HepG2 (cell line): ENCODE data around the gene KLHDC7A. TPM values are rescaled to one million over a fixed set of nuclear protein-coding genes. Genes with fewer than 3 reads are reported as not detected.

Source experiments
- ATAC-seq: fragments of 200-7000 bp; cut with Tn5 transposase; 3 replicates; pipeline ENCODE4 v1.9.1; 2020; ENCODE audit warnings: mild to moderate bottlenecking, moderate library complexity
- BruUV-seq: library from RNA; stranded (reverse); fragments of 400-500 nt; replicated peaks from 2 replicates; lab custom pipeline; 2021; lab: Mats Ljungman, UMichigan
- CTCF ChIA-PET: fragments of 300-600 bp; formaldehyde crosslinking; extraction: SDS; loops from one replicate; lab custom pipeline; 2021; ENCODE audit warnings: low total read pairs, inconsistent platforms, low intra/inter-chr PET ratio; lab: Yijun Ruan, JAX
- POLR2A ChIA-PET: fragments of 350-600 bp; sonication (Branson Sonifier 250); formaldehyde crosslinking; loops from one replicate; lab custom pipeline; 2020; ENCODE audit warnings: antibody characterized with exemption, inconsistent platforms; lab: Yijun Ruan, JAX
- DNase-seq: peaks from one replicate; pipeline ENCODE4 v3.0.0-alpha.2; 2015; ENCODE audit warnings: low spot score
- FAIRE-seq: peaks from 3 replicates; lab custom pipeline; 2011; peaks lifted over from hg19 to GRCh38; lab: Jason Lieb, UNC
- H2AFZ ChIP-seq: one replicate; pipeline ENCODE4 v1.6.1; 2011; ENCODE audit warnings: low read length, inconsistent platforms
- H3K27ac ChIP-seq: fragments of 300-600 bp; 3 replicates; pipeline ENCODE4 v1.8.0; 2011; ENCODE audit warnings: mixed run types, mild to moderate bottlenecking, mixed read lengths, low read length, inconsistent platforms; ENCODE audit not compliant: insufficient read depth; ENCODE audit errors: extremely low read length
- H3K27me3 ChIP-seq, 2 experiments: fragments of 200-600 bp in 1 of 2; 2 replicates in 1 of 2; 3 replicates in 1 of 2; pipeline versions ENCODE4 v1.6.0 to v1.8.0; 2011; ENCODE audit warnings: low read length in 2 of 2, mild to moderate bottlenecking in 2 of 2, moderate library complexity in 2 of 2, inconsistent platforms in 1 of 2; ENCODE audit not compliant: insufficient read depth in 2 of 2, control insufficient read depth in 1 of 2
- H3K36me3 ChIP-seq, 2 experiments: fragments of 200-600 bp in 1 of 2; replicated peaks in 1 of 2; 2 replicates in 1 of 2; 3 replicates in 1 of 2; pipeline versions ENCODE4 v1.5.1 to v1.8.0; 2011; ENCODE audit warnings: low read length in 2 of 2, inconsistent platforms in 1 of 2; ENCODE audit not compliant: insufficient read depth in 2 of 2, control insufficient read depth in 1 of 2
- H3K4me1 ChIP-seq: 2 replicates; pipeline ENCODE4 v1.5.1; 2012; ENCODE audit warnings: low read length, inconsistent platforms; ENCODE audit not compliant: insufficient read depth
- H3K4me2 ChIP-seq: 2 replicates; pipeline ENCODE4 v1.6.0; 2011; ENCODE audit warnings: low read depth, low read length, inconsistent platforms
- H3K4me3 ChIP-seq, 3 experiments: fragments of 200-600 bp in 1 of 3; sonication (generic), shearing (Covaris generic) in 1 of 3; replicated peaks in 1 of 3; 2 replicates each; pipeline ENCODE4 v1.5.1; 2011 to 2016; ENCODE audit warnings: low read length in 3 of 3, inconsistent platforms in 2 of 3, low read depth in 2 of 3, mild to moderate bottlenecking in 2 of 3, control low read depth in 1 of 3, mixed read lengths in 1 of 3; ENCODE audit not compliant: insufficient read depth in 1 of 3
- H3K79me2 ChIP-seq: one replicate; pipeline ENCODE4 v1.6.1; 2011; ENCODE audit warnings: low read length, inconsistent platforms; ENCODE audit not compliant: insufficient read depth
- H3K9ac ChIP-seq: 2 replicates; pipeline ENCODE4 v1.6.0; 2011; ENCODE audit warnings: mild to moderate bottlenecking, low read depth, low read length, inconsistent platforms; ENCODE audit not compliant: insufficient read depth
- H3K9me3 ChIP-seq: 2 replicates; pipeline ENCODE4 v1.5.1; 2012; ENCODE audit warnings: mild to moderate bottlenecking, low read length
- H4K20me1 ChIP-seq: 2 replicates; pipeline ENCODE4 v1.6.0; 2011; ENCODE audit warnings: inconsistent platforms, mild to moderate bottlenecking, low read length, moderate library complexity; ENCODE audit not compliant: insufficient read depth
- HNF4G ChIP-seq, 2 experiments: sonication (generic) in 1 of 2; formaldehyde crosslinking in 1 of 2; IDR thresholded peaks; 2 replicates each; pipeline versions ENCODE4 v1.4.0 to v1.6.1; 2011 to 2020; ENCODE audit warnings: borderline replicate concordance in 2 of 2, low read depth in 2 of 2, mild to moderate bottlenecking in 2 of 2, low read length in 1 of 2, missing genetic modification reagents in 1 of 2, moderate library complexity in 1 of 2
- HNRNPLL ChIP-seq: fragments of 200-400 bp; formaldehyde crosslinking; IDR thresholded peaks from 2 replicates; pipeline ENCODE4 v1.6.1; 2017; ENCODE audit warnings: mild to moderate bottlenecking, low read depth, low read length; ENCODE audit not compliant: poor library complexity, severe bottlenecking
- JUND ChIP-seq: sonication (generic); formaldehyde crosslinking; IDR thresholded peaks from 2 replicates; pipeline ENCODE4 v1.8.0; 2022; ENCODE audit warnings: mild to moderate bottlenecking, missing genetic modification reagents
- MAFF ChIP-seq: IDR thresholded peaks from 2 replicates; pipeline ENCODE4 v1.6.1; 2011; ENCODE audit warnings: low read depth, low read length, improper control_type of control experiment
- NCOA1 ChIP-seq: sonication (generic); formaldehyde crosslinking; IDR thresholded peaks from 2 replicates; pipeline ENCODE4 v1.9.0; 2021; ENCODE audit warnings: missing genetic modification reagents
- PRMT3 ChIP-seq: sonication (generic); formaldehyde crosslinking; IDR thresholded peaks from 2 replicates; pipeline ENCODE4 v1.8.1; 2022; ENCODE audit warnings: low read depth, mild to moderate bottlenecking, moderate library complexity, missing genetic modification reagents, borderline replicate concordance
- RARG ChIP-seq: sonication (generic); formaldehyde crosslinking; IDR thresholded peaks from 2 replicates; pipeline ENCODE4 v1.4.0; 2020; ENCODE audit warnings: low read depth, mild to moderate bottlenecking, missing genetic modification reagents
- SNRNP70 ChIP-seq: fragments of 200-400 bp; formaldehyde crosslinking; IDR thresholded peaks from 2 replicates; pipeline ENCODE4 v1.6.1; 2017; ENCODE audit warnings: mild to moderate bottlenecking, low read depth, low read length, moderate library complexity
- SUZ12 ChIP-seq: fragments of 150-350 bp; IDR thresholded peaks from 2 replicates; pipeline ENCODE4 v1.6.1; 2014; ENCODE audit warnings: low read depth, low read length
- ZNF335 ChIP-seq: sonication (generic); formaldehyde crosslinking; IDR thresholded peaks from 2 replicates; pipeline ENCODE4 v1.4.0; 2020; ENCODE audit warnings: missing genetic modification reagents
- ZNF75D ChIP-seq: sonication (generic); formaldehyde crosslinking; IDR thresholded peaks from 2 replicates; pipeline ENCODE4 v1.8.1; 2023; ENCODE audit warnings: missing genetic modification reagents, mild to moderate bottlenecking, borderline replicate concordance
- ZSCAN31 ChIP-seq: sonication (generic); formaldehyde crosslinking; IDR thresholded peaks from 2 replicates; pipeline ENCODE4 v1.5.0; 2020; ENCODE audit warnings: low read depth, mild to moderate bottlenecking, missing genetic modification reagents
- WGBS: methylation state at CpG from one replicate; pipeline ENCODE4 v1.1.6; 2017; ENCODE audit warnings: low lambda C conversion rate; 5-methylcytosine and 5-hydroxymethylcytosine counted together
- in situ Hi-C: cut with HindIII; loops from 2 replicates; pipeline ENCODE4 v1.10.0; 2017; ENCODE audit warnings: low pct_unique_long_range_greater_than_20kb; ENCODE audit not compliant: extremely low pct_ligation_motif_present
- intact Hi-C: fragments of 100-400 bp; cut with micrococcal nuclease; formaldehyde crosslinking; loops from one replicate; pipeline ENCODE4 v1.10.0; 2022; ENCODE audit not compliant: unreplicated experiment
- polyA plus RNA-seq, 8 experiments: library from polyadenylated mRNA; depleted of rRNA in 3 of 8; stranded (reverse) in 7 of 8; unstranded in 1 of 8; fragments of >200 nt; fragmentation: Illumina TruSeq in 4 of 8; extraction: Trizol in 4 of 8; gene quantifications; 2 replicates each; pipeline versions ENCODE4 v1.2.1 to v1.2.3, GENCODE V29; 2011 to 2016; ENCODE audit warnings: low read depth in 4 of 8, missing spikeins in 1 of 8, mixed read lengths in 1 of 8; ENCODE audit not compliant: insufficient read depth in 1 of 8
- total RNA-seq, 5 experiments: library from RNA; depleted of rRNA; stranded (reverse); fragments of >200 nt; fragmentation: Illumina TruSeq; extraction: Trizol; gene quantifications; 2 replicates each; pipeline ENCODE4 v1.2.3, GENCODE V29; 2016; ENCODE audit warnings: low read depth in 1 of 5
- TF ChIP-seq, protein P1 (sequence below): sonication (generic); formaldehyde crosslinking; IDR thresholded peaks from 2 replicates; pipeline ENCODE4 v1.5.0; 2020; ENCODE audit warnings: missing genetic modification reagents
- TF ChIP-seq, protein P2 (sequence below): sonication (generic); formaldehyde crosslinking; IDR thresholded peaks from 2 replicates; pipeline ENCODE4 v1.8.0; 2022; ENCODE audit warnings: missing genetic modification reagents, low read depth, mild to moderate bottlenecking, borderline replicate concordance
- TF ChIP-seq, protein P3 (sequence below): IDR thresholded peaks from 2 replicates; pipeline ENCODE4 v1.6.1; 2016; ENCODE audit warnings: low read depth, borderline replicate concordance
- TF ChIP-seq, protein P4 (sequence below): sonication (generic); formaldehyde crosslinking; IDR thresholded peaks from 2 replicates; pipeline ENCODE4 v1.4.0; 2020; ENCODE audit warnings: missing genetic modification reagents
- TF ChIP-seq, protein P5 (sequence below): sonication (generic); formaldehyde crosslinking; IDR thresholded peaks from 2 replicates; pipeline ENCODE4 v1.4.0; 2020; ENCODE audit warnings: mild to moderate bottlenecking, low read depth, missing genetic modification reagents

The KLHDC7A gene
- total and polyA plus RNA-seq, 2 of the 13 experiments (the other 11 are each of a cell fraction or from before 2014, with no cell fraction given) = 0.15 to 1.8 TPM

DNA sequence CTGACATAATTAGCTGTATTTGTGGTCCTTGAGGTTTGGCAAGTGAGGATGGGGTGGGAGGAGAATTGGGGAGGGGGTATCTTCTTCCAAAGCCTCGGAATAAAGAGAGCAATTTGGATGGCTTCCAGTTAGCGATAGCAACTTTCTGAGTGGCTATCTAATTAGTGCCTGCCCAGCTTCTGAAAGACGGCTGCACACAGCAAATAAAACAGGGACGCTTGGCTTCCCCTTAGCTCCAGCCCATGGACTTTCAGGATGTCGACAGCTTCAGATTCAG lies 31.1 kb downstream of the KLHDC7A start:
- FAIRE-seq (no peak), ATAC-seq (no peak), DNase-seq (no peak)
- intact Hi-C loops = no loop called here
- Histone ChIP-seq H3K79me2 (no peaks in the 10 kb centered on the region), H2AFZ (no peak overlapping the region), H3K9ac (no peak overlapping the region), H3K27ac (no peak overlapping the region), H3K27me3 (no peaks in the 10 kb centered on the region), H4K20me1 (no peaks in the 10 kb centered on the region), H3K36me3 (no peaks in the 10 kb centered on the region), H3K4me3 (no peak overlapping the region), H3K9me3 (peaks cover 10% of the 10 kb centered on the region), H3K4me1 (peaks cover 20% of the 10 kb centered on the region), H3K4me2 (no peak overlapping the region)
- no TSS peak for BruUV-seq
- 49% methylated on average over 5 of the region's 5 CpGs for WGBS
- in situ Hi-C loops = no loop called here
- POLR2A ChIA-PET = no interaction called here
- CTCF ChIA-PET = no interaction called here
- TF ChIP-seq MAFF (no peak), SUZ12 (no peak), HNF4G (IDR thresholded peaks at IDR 0.05; ENCODE audit: borderline replicate concordance, low read depth, low read length) (no peak), HNF4G (CRISPR knock-in tag; IDR thresholded peaks at IDR 0.05; ENCODE audit: borderline replicate concordance, low read depth) (no peak), ZNF335 (no peak), HNRNPLL (no peak), JUND (no peak), ZNF75D (CRISPR knock-in tag) (no peak), PRMT3 (CRISPR knock-in tag) (no peak), ZSCAN31 (CRISPR knock-in tag) (no peak), SNRNP70 (no peak), NCOA1 (no peak), RARG (CRISPR knock-in tag) (no peak)
- TF ChIP-seq, protein P1, sequence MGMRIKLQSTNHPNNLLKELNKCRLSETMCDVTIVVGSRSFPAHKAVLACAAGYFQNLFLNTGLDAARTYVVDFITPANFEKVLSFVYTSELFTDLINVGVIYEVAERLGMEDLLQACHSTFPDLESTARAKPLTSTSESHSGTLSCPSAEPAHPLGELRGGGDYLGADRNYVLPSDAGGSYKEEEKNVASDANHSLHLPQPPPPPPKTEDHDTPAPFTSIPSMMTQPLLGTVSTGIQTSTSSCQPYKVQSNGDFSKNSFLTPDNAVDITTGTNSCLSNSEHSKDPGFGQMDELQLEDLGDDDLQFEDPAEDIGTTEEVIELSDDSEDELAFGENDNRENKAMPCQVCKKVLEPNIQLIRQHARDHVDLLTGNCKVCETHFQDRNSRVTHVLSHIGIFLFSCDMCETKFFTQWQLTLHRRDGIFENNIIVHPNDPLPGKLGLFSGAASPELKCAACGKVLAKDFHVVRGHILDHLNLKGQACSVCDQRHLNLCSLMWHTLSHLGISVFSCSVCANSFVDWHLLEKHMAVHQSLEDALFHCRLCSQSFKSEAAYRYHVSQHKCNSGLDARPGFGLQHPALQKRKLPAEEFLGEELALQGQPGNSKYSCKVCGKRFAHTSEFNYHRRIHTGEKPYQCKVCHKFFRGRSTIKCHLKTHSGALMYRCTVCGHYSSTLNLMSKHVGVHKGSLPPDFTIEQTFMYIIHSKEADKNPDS (CRISPR knock-in tag) = no peak
- TF ChIP-seq, protein P2, sequence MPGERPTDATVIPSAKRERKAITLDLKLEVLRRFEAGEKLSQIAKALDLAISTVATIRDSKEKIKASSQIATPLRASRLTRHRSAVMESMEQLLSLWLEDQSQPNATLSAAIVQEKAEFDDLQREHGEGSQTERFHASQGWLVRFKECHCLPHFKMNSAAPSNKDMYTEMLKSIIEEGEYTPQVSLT (CRISPR knock-in tag) = no peak
- TF ChIP-seq, protein P3, sequence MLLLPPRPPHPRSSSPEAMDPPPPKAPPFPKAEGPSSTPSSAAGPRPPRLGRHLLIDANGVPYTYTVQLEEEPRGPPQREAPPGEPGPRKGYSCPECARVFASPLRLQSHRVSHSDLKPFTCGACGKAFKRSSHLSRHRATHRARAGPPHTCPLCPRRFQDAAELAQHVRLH (CRISPR knock-in tag) = no peak
- TF ChIP-seq, protein P4, sequence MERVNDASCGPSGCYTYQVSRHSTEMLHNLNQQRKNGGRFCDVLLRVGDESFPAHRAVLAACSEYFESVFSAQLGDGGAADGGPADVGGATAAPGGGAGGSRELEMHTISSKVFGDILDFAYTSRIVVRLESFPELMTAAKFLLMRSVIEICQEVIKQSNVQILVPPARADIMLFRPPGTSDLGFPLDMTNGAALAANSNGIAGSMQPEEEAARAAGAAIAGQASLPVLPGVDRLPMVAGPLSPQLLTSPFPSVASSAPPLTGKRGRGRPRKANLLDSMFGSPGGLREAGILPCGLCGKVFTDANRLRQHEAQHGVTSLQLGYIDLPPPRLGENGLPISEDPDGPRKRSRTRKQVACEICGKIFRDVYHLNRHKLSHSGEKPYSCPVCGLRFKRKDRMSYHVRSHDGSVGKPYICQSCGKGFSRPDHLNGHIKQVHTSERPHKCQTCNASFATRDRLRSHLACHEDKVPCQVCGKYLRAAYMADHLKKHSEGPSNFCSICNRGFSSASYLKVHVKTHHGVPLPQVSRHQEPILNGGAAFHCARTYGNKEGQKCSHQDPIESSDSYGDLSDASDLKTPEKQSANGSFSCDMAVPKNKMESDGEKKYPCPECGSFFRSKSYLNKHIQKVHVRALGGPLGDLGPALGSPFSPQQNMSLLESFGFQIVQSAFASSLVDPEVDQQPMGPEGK (CRISPR knock-in tag) = no peak
- TF ChIP-seq, protein P5, sequence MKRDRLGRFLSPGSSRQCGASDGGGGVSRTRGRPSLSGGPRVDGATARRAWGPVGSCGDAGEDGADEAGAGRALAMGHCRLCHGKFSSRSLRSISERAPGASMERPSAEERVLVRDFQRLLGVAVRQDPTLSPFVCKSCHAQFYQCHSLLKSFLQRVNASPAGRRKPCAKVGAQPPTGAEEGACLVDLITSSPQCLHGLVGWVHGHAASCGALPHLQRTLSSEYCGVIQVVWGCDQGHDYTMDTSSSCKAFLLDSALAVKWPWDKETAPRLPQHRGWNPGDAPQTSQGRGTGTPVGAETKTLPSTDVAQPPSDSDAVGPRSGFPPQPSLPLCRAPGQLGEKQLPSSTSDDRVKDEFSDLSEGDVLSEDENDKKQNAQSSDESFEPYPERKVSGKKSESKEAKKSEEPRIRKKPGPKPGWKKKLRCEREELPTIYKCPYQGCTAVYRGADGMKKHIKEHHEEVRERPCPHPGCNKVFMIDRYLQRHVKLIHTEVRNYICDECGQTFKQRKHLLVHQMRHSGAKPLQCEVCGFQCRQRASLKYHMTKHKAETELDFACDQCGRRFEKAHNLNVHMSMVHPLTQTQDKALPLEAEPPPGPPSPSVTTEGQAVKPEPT (CRISPR knock-in tag) = no peak
